DND-41 (cell line): ENCODE data around the gene ALCAM.

ENCODE experiments used
- ATAC-seq: fragments of 200-7000 bp; cut with Tn5 transposase; 3 replicates; pipeline ENCODE4 v1.9.1; 2021; ENCODE audit warnings: low read depth; ENCODE audit not compliant: insufficient read depth
- DNase-seq: peaks from one replicate; pipeline ENCODE4 v3.0.0-alpha.2; 2020
- H2AFZ ChIP-seq: 2 replicates; pipeline ENCODE4 v1.6.0; 2012; ENCODE audit warnings: low read depth, low read length
- H3K27ac ChIP-seq: 2 replicates; pipeline ENCODE4 v1.5.1; 2012; ENCODE audit warnings: low read length, inconsistent platforms
- H3K27me3 ChIP-seq: fragments of 200-600 bp; sonication (generic); 2 replicates; pipeline ENCODE4 v1.6.0; 2012; ENCODE audit warnings: low read length, mild to moderate bottlenecking, inconsistent platforms; ENCODE audit not compliant: insufficient read depth, poor library complexity
- H3K36me3 ChIP-seq: 2 replicates; pipeline ENCODE4 v1.5.1; 2012; ENCODE audit warnings: low read length, inconsistent platforms; ENCODE audit not compliant: insufficient read depth
- H3K4me1 ChIP-seq: 2 replicates; pipeline ENCODE4 v1.5.1; 2012; ENCODE audit warnings: mild to moderate bottlenecking, low read length; ENCODE audit not compliant: insufficient read depth
- H3K4me2 ChIP-seq: 2 replicates; pipeline ENCODE4 v1.6.0; 2012; ENCODE audit warnings: mild to moderate bottlenecking, moderate library complexity, low read length, inconsistent platforms; ENCODE audit not compliant: insufficient read depth
- H3K4me3 ChIP-seq, 2 experiments: fragments of 200-600 bp in 1 of 2; shearing (Covaris generic) in 1 of 2; 2 replicates each; pipeline ENCODE4 v1.5.1; 2012 to 2016; ENCODE audit warnings: inconsistent platforms in 2 of 2, low read length in 2 of 2, mild to moderate bottlenecking in 2 of 2, low read depth in 1 of 2, moderate library complexity in 1 of 2
- H3K79me2 ChIP-seq: 2 replicates; pipeline ENCODE4 v1.6.0; 2012; ENCODE audit warnings: low read length, inconsistent platforms; ENCODE audit not compliant: insufficient read depth
- H3K9ac ChIP-seq: 2 replicates; pipeline ENCODE4 v1.6.0; 2012; ENCODE audit warnings: low read depth, mild to moderate bottlenecking, inconsistent platforms, low read length, moderate library complexity
- H3K9me3 ChIP-seq: 2 replicates; pipeline ENCODE4 v1.5.1; 2012; ENCODE audit warnings: low read length, moderate library complexity, mild to moderate bottlenecking, inconsistent platforms; ENCODE audit not compliant: insufficient read depth, severe bottlenecking
- H4K20me1 ChIP-seq: 2 replicates; pipeline ENCODE4 v1.6.0; 2012; ENCODE audit warnings: low read length; ENCODE audit not compliant: insufficient read depth
- CTCF ChIP-seq: IDR thresholded peaks from 2 replicates; pipeline ENCODE4 v1.5.1; 2012; ENCODE audit warnings: borderline replicate concordance, low read length, moderate library complexity, mild to moderate bottlenecking; ENCODE audit not compliant: poor library complexity, severe bottlenecking; ENCODE audit errors: extremely low read depth
- EZH2 ChIP-seq: IDR thresholded peaks from 3 replicates; pipeline ENCODE4 v1.6.1; 2012; ENCODE audit warnings: borderline replicate concordance, low read depth, mild to moderate bottlenecking, moderate library complexity, low read length, inconsistent platforms; ENCODE audit not compliant: severe bottlenecking

ALCAM gene

GRCh38 chr3:105534491-105534890, 167.8 kb downstream of the ALCAM start:
- H3K79me2 ChIP-seq = no peaks in the 10 kb centered on the region
- H3K9me3 ChIP-seq = no peaks in the 10 kb centered on the region
- no peaks in the 10 kb centered on the region for H3K36me3 ChIP-seq
- H4K20me1 ChIP-seq = no peaks in the 10 kb centered on the region
- H3K4me2 ChIP-seq = no peak overlapping the region
- no peak overlapping the region for H3K4me3 ChIP-seq
- no peak overlapping the region for H3K27ac ChIP-seq
- no peak overlapping the region for H2AFZ ChIP-seq
- DNase-seq = no peak
- no peaks in the 10 kb centered on the region for H3K27me3 ChIP-seq
- TF ChIP-seq CTCF = no peak
- no peak for TF ChIP-seq EZH2
- ATAC-seq = no peak
- no peaks in the 10 kb centered on the region for H3K4me1 ChIP-seq
- H3K9ac ChIP-seq = no peak overlapping the region

- H3K9me3 ChIP-seq = no peaks in the 10 kb centered on the region
- H4K20me1 ChIP-seq = no peaks in the 10 kb centered on the region
- no peaks in the 10 kb centered on the region for H3K79me2 ChIP-seq
- DNase-seq (no peak), ATAC-seq (no peak)
- no peak overlapping the region for H3K27ac ChIP-seq
- H3K36me3 ChIP-seq = peaks cover 2% of the 10 kb centered on the region; the same call in 1 of the 2 replicates
- no peak overlapping the region for H3K9ac ChIP-seq
- H3K4me2 ChIP-seq = no peak overlapping the region
- H3K4me1 ChIP-seq = no peaks in the 10 kb centered on the region
- H3K4me3 ChIP-seq = no peak overlapping the region
- no peak for TF ChIP-seq EZH2
- TF ChIP-seq CTCF = no peak
- no peaks in the 10 kb centered on the region for H3K27me3 ChIP-seq
- no peak overlapping the region for H2AFZ ChIP-seq
These were observed 170.8 kb downstream of the ALCAM start for GRCh38 chr3:105537371-105538080.

DNA sequence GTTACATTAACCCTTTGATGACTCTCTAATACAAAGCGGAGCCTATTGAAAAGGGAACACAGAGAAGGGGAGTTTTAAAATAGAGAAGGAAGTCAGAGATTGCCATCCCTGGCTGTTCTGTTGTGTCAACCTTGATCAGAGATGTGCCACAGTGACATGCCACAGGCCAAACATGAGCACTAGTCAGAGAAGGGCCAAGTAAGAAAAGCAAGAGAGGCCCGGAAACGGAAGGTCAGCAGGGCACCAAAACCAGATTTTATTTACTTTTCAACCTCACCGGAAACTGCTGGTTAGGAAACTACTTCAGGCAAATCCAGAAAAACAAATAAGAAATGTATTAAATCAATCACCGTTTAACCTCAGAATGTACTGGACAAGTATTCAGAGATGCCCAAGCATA, 171.8 kb downstream of the ALCAM start:
- no peak for ATAC-seq
- no peak overlapping the region for H3K4me2 ChIP-seq

More for the DNA sequence above, 171.8 kb downstream of the ALCAM start:
- no peak overlapping the region for H3K9ac ChIP-seq
- no peaks in the 10 kb centered on the region for H3K27me3 ChIP-seq
- H3K27ac ChIP-seq = no peak overlapping the region
- no peaks in the 10 kb centered on the region for H3K9me3 ChIP-seq
- no peaks in the 10 kb centered on the region for H3K4me1 ChIP-seq
- TF ChIP-seq CTCF (no peak), EZH2 (no peak)
- no peaks in the 10 kb centered on the region for H4K20me1 ChIP-seq
- no peak for DNase-seq
- peaks cover 2% of the 10 kb centered on the region; the same call in 1 of the 2 replicates for H3K36me3 ChIP-seq
- H2AFZ ChIP-seq = no peak overlapping the region
- no peaks in the 10 kb centered on the region for H3K79me2 ChIP-seq
- no peak overlapping the region for H3K4me3 ChIP-seq
